ENCODE measurements around the gene RNF227. TPM values are rescaled to one million over a fixed set of nuclear protein-coding genes. Genes with fewer than 3 reads are reported as not detected.

Gene RNF227
- total and polyA plus RNA-seq, 2 of the 8 experiments (the other 6 are each of a cell fraction or from before 2014, with no cell fraction given) = 0.63 to 1.7 TPM

DNA sequence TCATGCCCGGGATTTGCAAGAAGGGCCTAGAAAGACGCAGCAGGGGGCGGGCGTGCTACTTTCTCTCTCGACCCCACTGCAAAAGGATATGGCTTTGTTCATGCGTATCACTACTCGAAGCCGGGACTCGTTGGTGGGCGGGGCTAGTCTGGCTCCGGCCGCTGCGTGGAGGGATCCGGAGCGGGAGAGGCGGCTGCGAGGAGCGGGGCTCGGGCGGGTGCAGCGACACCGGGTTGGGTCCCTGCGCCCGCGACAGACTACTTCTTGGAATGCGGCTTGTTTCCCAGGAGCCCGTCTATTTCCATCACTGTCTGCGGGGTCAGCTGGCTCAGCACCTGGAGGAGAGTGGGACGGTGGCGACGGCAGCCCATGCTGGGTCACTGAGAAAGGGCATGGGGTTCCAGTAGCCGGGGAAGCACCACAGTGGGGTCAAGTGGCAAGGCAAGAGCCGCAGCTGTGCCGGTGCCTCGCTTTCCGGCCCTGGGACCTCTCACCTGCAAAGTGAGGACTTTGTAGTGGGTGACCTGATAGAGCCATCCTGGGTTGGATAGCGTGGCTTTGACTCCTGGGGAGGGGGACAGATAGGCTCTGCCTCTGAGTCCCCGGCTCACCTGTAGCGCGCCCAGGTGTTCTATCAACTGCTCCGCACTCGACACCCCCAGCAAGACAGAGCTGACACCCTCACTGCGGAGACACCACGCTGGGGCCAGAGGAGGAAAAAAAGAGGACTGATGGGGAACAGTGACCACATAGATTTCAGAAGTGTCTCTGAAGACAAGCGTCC lies 6.9 kb upstream of the RNF227 start (continued):
- TF ChIP-seq SIX5 (IDR thresholded peaks at IDR 0.05; ENCODE audit: low read depth, low read length) (no peak), BACH1 (IDR thresholded peaks at IDR 0.05; ENCODE audit: low read length) (0 out of 2 replicates have a peak, but pooled peaks have one; percentile 8), RAD21 (IDR thresholded peaks at IDR 0.05 in 1 of 2, conservative IDR thresholded peaks at IDR 0.05 in 1 of 2; ENCODE audit: low read depth in 2 of 2, low read length in 2 of 2) (no peak; a peak in 1 of 4 replicates), RBBP5 (IDR thresholded peaks at IDR 0.05; ENCODE audit: borderline replicate concordance, low read depth, low read length) (peak; percentile 48; the same call in 1 of the 2 replicates), SP4 (IDR thresholded peaks at IDR 0.05; ENCODE audit: low read length) (peak; percentile 84), SP2 (IDR thresholded peaks at IDR 0.05; ENCODE audit: low read length) (no peak), TAF7 (optimal IDR thresholded peaks at IDR 0.05; ENCODE audit: borderline replicate concordance, low read depth, low read length) (no peak), NANOG (IDR thresholded peaks at IDR 0.05; ENCODE audit: insufficient read depth, low read depth, low read length, poor library complexity, severe bottlenecking) (no peak), POLR2AphosphoS5 (IDR thresholded peaks at IDR 0.05; ENCODE audit: low read depth, low read length) (no peak; the same call in 1 of the 2 replicates), KDM4A (IDR thresholded peaks at IDR 0.05; ENCODE audit: low read depth, low read length, severe bottlenecking) (peak; percentile 76), CHD2 (IDR thresholded peaks at IDR 0.05; ENCODE audit: low read length) (peak; percentile 94), JUND (IDR thresholded peaks at IDR 0.05; ENCODE audit: low read length) (no peak), TEAD4 (IDR thresholded peaks at IDR 0.05; ENCODE audit: low read depth, low read length) (peak; percentile 57; the same call in 1 of the 2 replicates), POU5F1 (IDR thresholded peaks at IDR 0.05; ENCODE audit: low read depth, low read length) (no peak), YY1 (IDR thresholded peaks at IDR 0.05; ENCODE audit: low read depth, low read length) (0 out of 2 replicates have a peak, but pooled peaks have one; percentile 7), POLR2A (IDR thresholded peaks at IDR 0.05; ENCODE audit: control extremely low read depth in 1 of 2, low read depth in 2 of 2, low read length in 2 of 2) (no peak; a peak in 1 of 3 replicates), NRF1 (IDR thresholded peaks at IDR 0.05; ENCODE audit: low read depth, low read length) (no peak), EZH2 (IDR thresholded peaks at IDR 0.05; ENCODE audit: low read depth, low read length, severe bottlenecking) (peak; percentile 28), RFX5 (IDR thresholded peaks at IDR 0.05; ENCODE audit: borderline replicate concordance, low read depth, low read length) (no peak), PHF8 (conservative IDR thresholded peaks at IDR 0.05; ENCODE audit: low read depth, low read length) (0 out of 2 replicates have a peak, but pooled peaks have one; percentile 4)
- TF ChIP-seq, protein P1, sequence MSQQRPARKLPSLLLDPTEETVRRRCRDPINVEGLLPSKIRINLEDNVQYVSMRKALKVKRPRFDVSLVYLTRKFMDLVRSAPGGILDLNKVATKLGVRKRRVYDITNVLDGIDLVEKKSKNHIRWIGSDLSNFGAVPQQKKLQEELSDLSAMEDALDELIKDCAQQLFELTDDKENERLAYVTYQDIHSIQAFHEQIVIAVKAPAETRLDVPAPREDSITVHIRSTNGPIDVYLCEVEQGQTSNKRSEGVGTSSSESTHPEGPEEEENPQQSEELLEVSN (IDR thresholded peaks at IDR 0.05) = peak; percentile 85
- TF ChIP-seq, protein P2, sequence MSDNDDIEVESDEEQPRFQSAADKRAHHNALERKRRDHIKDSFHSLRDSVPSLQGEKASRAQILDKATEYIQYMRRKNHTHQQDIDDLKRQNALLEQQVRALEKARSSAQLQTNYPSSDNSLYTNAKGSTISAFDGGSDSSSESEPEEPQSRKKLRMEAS (IDR thresholded peaks at IDR 0.05) = peak; percentile 78

Data from H1 (cell line).